Effector memory CD4-positive, alpha-beta T cell (primary cell): ENCODE measurements around the gene UNC5A.

ENCODE experiments used
- DNase-seq, 3 donors: peaks; one replicate each; pipeline ENCODE4 v3.0.0-alpha.2; 2020
- H3K27ac ChIP-seq: 2 replicates; pipeline ENCODE4 v1.7.0; 2013; ENCODE audit warnings: mild to moderate bottlenecking, low read length, moderate library complexity; ENCODE audit not compliant: insufficient read depth, poor library complexity, severe bottlenecking
- H3K27me3 ChIP-seq: replicated peaks from 2 replicates; pipeline ENCODE4 v1.7.0; 2013; ENCODE audit warnings: mild to moderate bottlenecking, low read length; ENCODE audit not compliant: insufficient read depth, control insufficient read depth, poor library complexity, severe bottlenecking
- H3K36me3 ChIP-seq: 2 replicates; pipeline ENCODE4 v1.7.0; 2013; ENCODE audit warnings: mild to moderate bottlenecking, low read length, moderate library complexity; ENCODE audit not compliant: control insufficient read depth, insufficient read depth
- H3K4me1 ChIP-seq: 2 replicates; pipeline ENCODE4 v1.7.0; 2013; ENCODE audit warnings: low read length, mild to moderate bottlenecking; ENCODE audit not compliant: control insufficient read depth, insufficient read depth, poor library complexity, severe bottlenecking
- H3K4me3 ChIP-seq: 2 replicates; pipeline ENCODE4 v1.7.0; 2013; ENCODE audit warnings: low read length, low read depth, mild to moderate bottlenecking; ENCODE audit not compliant: insufficient read depth, poor library complexity, severe bottlenecking
- H3K9me3 ChIP-seq: 2 replicates; pipeline ENCODE4 v1.7.0; 2013; ENCODE audit warnings: mild to moderate bottlenecking, low read length, moderate library complexity; ENCODE audit not compliant: control insufficient read depth

UNC5A gene

DNA sequence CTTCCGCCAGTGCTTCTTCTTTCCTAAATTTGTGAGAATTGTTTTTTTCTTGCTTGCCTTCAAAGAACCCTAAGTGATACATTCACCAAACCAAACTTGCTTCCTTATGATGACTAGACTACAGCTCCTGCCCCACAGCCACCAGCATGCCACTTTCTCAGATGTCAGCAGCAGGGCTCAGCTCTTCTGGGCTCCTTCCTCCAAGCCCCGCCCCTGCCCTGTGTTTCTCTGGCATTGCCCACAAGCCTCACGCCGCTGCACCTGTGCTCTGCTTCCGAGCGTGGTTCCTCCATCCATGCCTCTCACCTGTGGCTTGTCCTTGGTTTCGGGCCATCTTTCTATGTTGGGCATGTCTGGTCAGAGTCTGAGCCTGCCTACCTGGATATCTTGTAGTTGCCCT, 10.6 kb downstream of the UNC5A start:
- no peak for DNase-seq
- peaks cover 12% of the 10 kb centered on the region for H3K27me3 ChIP-seq
- H3K9me3 ChIP-seq = no peaks in the 10 kb centered on the region
- H3K4me3 ChIP-seq = no peak overlapping the region
- H3K27ac ChIP-seq = no peak overlapping the region
- H3K36me3 ChIP-seq = no peaks in the 10 kb centered on the region
- peaks cover 8% of the 10 kb centered on the region for H3K4me1 ChIP-seq

DNA sequence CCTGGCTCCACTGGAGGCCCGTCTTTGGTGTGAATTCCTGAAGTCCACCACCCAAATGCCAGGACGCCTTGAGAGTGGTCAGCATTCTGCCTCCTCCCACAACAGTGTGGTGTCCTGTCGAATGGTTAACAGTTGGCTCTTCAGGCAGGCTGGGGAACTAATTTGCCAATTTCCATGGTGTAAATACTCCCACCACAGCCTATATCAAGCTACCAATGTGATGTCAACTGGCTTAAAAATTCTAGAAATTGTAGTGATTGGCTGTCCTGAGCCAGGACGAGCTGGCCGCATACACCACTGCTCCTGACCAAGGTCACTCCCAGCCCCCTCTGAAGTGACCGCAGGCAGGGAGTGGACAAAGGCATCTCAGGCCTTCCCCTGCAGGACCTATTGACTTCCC, 11.1 kb downstream of the UNC5A start:
- Histone ChIP-seq H3K36me3 (no peaks in the 10 kb centered on the region), H3K9me3 (no peaks in the 10 kb centered on the region), H3K27me3 (peaks cover 12% of the 10 kb centered on the region), H3K4me3 (no peak overlapping the region), H3K4me1 (peaks cover 8% of the 10 kb centered on the region), H3K27ac (no peak overlapping the region)
- DNase-seq = no peak

DNA sequence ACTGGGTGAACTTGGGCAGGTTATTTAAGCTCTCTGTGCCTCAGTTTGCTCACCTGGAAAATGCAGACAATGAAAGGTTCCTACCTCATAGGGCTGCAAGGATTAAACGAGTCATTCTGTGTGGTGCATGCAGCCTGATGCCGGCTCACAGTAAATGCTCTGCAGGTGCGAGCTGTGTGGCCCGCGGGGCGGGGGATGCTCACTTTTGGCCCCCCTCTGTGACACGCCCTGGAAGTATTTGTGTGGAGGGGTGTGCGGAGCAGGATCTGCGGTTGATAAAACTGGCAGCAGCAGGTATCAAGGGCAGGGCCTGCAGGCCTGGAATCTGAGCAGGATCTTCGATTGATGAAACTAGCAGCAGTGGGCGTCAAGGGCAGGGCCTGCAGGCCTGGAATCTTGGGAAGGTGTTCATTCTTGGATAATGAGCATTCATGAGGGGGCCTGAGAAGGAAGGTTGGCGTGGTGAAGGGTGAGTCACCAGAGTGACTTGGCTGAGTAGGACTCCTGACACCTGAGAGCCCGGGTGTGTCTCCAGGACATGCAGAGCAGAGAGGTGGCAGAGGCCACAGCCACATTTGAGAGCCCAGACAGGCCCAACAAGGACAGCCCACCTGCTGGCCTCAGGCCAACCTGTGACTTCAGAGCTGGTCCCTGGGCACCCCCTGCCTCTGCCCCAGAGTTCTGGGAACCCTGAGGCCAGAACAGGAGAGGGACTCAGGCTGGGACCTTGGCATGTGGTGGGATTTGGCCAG, 11.9 kb downstream of the UNC5A start:
- H3K36me3 ChIP-seq = no peaks in the 10 kb centered on the region
- no peaks in the 10 kb centered on the region for H3K9me3 ChIP-seq
- H3K27ac ChIP-seq = no peak overlapping the region
- H3K4me3 ChIP-seq = no peak overlapping the region
- peaks cover 6% of the 10 kb centered on the region for H3K27me3 ChIP-seq
- DNase-seq = no peak
- H3K4me1 ChIP-seq = peaks cover 8% of the 10 kb centered on the region

DNA sequence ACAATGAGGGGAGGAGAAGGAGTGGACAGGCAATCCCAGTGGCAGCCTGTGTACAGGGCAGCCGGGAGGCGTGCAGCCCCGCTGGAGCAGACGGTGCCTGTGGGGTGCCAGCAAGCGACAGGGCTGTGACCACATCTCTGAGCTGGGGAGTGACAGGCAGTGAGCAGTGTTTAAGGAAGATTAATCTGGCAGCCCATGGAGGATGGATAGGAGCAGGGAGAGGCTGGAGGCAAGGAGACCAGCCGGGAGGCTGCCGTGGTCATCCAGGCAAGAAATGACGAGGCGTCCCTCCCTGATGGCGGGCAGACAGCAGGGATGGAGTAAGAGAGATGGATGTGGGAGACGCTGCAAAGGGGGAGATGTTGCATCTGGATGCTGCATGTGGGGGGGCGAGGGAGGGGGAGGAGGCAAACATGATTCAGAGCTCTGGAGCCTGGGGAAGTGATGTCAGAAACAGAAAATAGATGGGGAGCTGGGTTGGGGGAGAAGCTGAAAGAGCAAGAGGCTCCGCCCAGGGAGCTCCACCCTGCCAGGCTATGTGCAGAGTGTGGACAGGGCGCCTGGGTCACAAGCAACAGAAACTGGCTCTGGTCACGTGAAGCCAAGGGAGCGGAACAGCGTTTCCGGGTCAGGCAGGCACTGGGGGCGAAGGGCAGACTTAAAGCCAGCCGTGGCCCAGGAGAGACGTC, 12.6 kb downstream of the UNC5A start:
- H3K4me3 ChIP-seq = no peak overlapping the region
- peaks cover 7% of the 10 kb centered on the region for H3K4me1 ChIP-seq
- no peak for DNase-seq
- no peaks in the 10 kb centered on the region for H3K36me3 ChIP-seq
- peaks cover 6% of the 10 kb centered on the region for H3K27me3 ChIP-seq
- H3K27ac ChIP-seq = no peak overlapping the region
- H3K9me3 ChIP-seq = no peaks in the 10 kb centered on the region

DNA sequence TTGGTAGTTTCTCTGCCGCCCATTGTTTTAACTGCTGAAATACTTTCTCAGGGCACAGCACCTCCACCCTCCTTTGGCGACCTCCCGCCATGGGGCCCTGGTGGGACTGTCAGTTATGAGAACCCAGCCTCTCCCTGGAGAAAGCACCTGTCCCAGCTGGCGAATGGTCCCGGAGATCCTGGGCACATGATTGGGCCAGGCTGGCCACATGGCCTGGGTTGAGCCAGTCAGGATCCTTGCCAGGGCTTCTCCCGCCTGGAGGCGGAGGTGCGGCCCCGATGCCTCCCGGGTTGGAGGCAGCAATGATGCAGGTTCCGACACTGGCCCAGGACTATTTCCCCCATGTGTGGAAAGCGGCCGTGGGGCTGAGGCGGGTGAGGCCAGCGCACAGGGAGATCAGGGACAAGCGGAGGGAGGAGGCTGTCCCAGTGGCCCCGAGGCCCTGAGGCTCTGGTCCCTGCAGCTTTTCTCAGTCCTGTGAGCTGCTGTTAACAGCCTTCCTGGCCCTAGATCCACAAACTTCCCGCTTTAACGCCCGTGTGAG, 13.6 kb downstream of the UNC5A start:
- no peaks in the 10 kb centered on the region for H3K9me3 ChIP-seq
- H3K4me1 ChIP-seq = no peaks in the 10 kb centered on the region
- no peak overlapping the region for H3K27ac ChIP-seq
- no peak for DNase-seq
- peaks cover 6% of the 10 kb centered on the region for H3K27me3 ChIP-seq
- no peak overlapping the region for H3K4me3 ChIP-seq
- H3K36me3 ChIP-seq = no peaks in the 10 kb centered on the region

DNA sequence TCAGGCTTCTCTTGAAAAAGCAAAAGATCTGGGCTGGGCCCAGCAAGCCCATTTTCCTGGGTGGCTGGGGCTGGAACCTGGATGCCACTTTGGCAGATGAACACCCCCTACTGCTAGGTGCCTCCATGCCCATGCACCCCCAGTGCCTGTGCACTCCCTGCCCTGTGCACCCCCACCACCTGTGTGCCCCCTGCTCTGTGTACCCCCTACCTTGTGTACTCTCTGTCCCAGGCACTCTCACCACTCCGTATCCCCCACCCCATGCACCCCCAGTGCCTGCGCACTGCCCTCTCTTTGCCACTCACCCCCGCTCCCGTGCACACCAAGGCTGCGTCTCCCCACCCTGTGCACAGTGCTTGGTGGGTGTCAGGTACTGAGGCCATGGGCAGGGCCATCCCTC, 14.2 kb downstream of the UNC5A start:
- no peaks in the 10 kb centered on the region for H3K36me3 ChIP-seq

DNA sequence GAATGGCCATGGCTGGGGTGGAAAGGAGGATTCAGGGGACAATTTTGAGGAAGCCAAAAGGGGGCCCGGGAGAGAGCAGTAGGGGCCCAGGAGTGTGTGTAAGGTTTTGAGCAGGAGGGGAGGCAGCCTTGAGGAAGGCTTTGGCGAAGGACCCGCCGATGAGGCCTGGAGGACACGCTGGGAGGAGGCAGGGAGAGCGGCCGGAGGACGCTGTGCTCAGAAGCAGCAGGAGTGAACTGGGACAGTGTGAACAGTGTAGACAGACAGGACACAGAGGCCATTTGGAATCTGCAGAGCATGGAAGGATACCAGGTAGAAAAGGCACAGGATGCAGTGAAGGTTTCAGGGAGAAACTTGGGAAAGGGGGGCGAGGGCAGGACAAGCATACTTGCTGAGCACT, 14.9 kb downstream of the UNC5A start:
- H3K4me3 ChIP-seq = no peak overlapping the region
- H3K36me3 ChIP-seq = no peaks in the 10 kb centered on the region
- H3K4me1 ChIP-seq = no peaks in the 10 kb centered on the region
- H3K27me3 ChIP-seq = peaks cover 6% of the 10 kb centered on the region
- no peaks in the 10 kb centered on the region for H3K9me3 ChIP-seq
- no peak overlapping the region for H3K27ac ChIP-seq
- no peak for DNase-seq

More for the DNA sequence above, 14.2 kb downstream of the UNC5A start:
- no peaks in the 10 kb centered on the region for H3K4me1 ChIP-seq
- no peak for DNase-seq
- H3K27me3 ChIP-seq = peaks cover 6% of the 10 kb centered on the region
- H3K27ac ChIP-seq = no peak overlapping the region
- H3K9me3 ChIP-seq = no peaks in the 10 kb centered on the region
- no peak overlapping the region for H3K4me3 ChIP-seq

DNA sequence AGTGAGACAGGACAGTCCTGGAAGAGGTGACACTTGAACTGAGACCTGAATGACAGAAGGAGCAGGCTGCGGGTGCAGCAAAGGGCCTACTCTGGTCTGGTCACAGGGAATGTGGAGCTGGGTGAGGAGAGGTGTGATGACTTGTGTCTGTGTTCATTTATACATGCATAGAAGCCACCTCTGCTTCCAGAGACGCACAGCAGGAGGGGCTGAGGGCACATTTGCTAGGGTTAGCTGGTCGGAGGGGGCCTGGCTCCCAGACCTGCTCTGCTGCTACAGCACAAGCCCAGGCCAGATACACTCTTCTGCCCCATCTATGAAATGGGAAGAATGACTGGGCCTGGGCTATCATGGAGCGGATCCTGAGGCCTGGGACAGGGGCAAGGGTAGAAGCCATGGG, 15.6 kb downstream of the UNC5A start:
- DNase-seq = no peak
- H3K4me1 ChIP-seq = no peaks in the 10 kb centered on the region
- peaks cover 6% of the 10 kb centered on the region for H3K27me3 ChIP-seq

DNA sequence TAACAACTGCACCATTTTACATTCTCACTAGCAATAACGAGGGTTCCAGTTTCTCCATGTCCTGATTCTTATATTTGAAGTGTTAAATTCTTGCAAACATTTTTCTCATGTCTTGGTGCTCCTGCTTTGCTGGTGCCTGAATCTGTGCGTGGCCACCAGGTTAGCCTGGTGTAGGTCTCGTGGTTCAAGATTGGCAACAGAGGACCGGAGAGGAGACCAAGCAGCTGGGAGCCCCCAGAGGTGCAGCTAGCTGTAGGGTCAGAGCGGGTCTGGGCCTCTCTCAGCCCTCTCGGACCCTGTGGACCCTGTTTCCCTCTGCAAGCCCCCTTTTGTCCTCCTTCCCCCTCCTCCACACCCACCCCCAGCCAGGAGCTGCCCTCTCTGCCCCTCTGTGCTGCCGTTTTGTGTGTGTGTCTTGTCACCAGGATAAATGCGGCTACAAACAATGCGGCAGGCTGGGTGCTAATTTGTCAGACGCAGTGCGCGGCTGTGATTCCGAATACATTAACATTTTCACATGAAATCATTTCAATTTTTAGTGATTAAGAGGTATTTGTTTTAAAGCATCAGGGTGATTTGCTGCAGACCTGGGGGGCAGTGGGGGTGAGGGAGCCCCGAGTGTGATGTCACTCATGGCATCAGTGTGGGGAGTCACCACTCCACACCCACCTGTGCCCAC, 17.5 kb downstream of the UNC5A start:
- Histone ChIP-seq H3K4me1 (no peaks in the 10 kb centered on the region), H3K9me3 (no peaks in the 10 kb centered on the region), H3K36me3 (no peaks in the 10 kb centered on the region), H3K27ac (no peak overlapping the region), H3K27me3 (peaks cover 4% of the 10 kb centered on the region), H3K4me3 (no peak overlapping the region)
- DNase-seq = no peak

More for the DNA sequence above, 15.6 kb downstream of the UNC5A start:
- no peaks in the 10 kb centered on the region for H3K9me3 ChIP-seq
- H3K27ac ChIP-seq = no peak overlapping the region
- no peak overlapping the region for H3K4me3 ChIP-seq
- no peaks in the 10 kb centered on the region for H3K36me3 ChIP-seq

DNA sequence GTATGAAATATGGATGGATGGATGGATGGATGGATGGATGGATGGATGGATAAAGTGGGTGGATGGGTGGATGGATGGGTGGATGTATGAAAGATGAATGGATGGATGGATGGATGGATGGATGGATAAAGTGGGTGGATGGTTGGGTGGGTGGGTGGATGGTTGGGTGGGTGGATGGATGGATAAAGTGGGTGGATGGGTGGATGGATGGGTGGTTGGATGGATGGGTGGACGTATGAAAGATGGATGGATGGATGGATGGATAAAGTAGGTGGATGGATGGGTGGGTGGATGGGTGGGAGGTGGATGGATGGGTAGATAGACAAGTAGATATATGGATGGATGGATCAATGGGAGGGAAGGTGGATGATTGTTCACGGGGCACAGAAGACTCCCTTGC, 19.0 kb downstream of the UNC5A start:
- DNase-seq = no peak

More for the DNA sequence above, 19.0 kb downstream of the UNC5A start:
- Histone ChIP-seq H3K27me3 (peaks cover 4% of the 10 kb centered on the region), H3K4me1 (no peaks in the 10 kb centered on the region), H3K36me3 (no peaks in the 10 kb centered on the region), H3K4me3 (no peak overlapping the region), H3K9me3 (no peaks in the 10 kb centered on the region), H3K27ac (no peak overlapping the region)
